PC-3 (cell line): ENCODE data around the gene PITHD1. TPM values are rescaled to one million over a fixed set of nuclear protein-coding genes. Genes with fewer than 3 reads are reported as not detected.
"Not testable (repeated sequence)": the region's sequence is repeated elsewhere in the genome, so short reads cannot be mapped to it uniquely, and the experiment has no call there.

Experiments used
- ATAC-seq: fragments of 200-7000 bp; cut with Tn5 transposase; 2 replicates; pipeline ENCODE4 v1.9.1; 2020; ENCODE audit warnings: mild to moderate bottlenecking, moderate library complexity
- BruUV-seq: library from RNA; stranded (reverse); fragments of 400-500 nt; replicated peaks from 2 replicates; lab custom pipeline; 2021; lab: Mats Ljungman, UMichigan
- CTCF ChIA-PET: fragments of 300-600 bp; sonication (Branson Sonifier 250); formaldehyde crosslinking; loops from one replicate; lab custom pipeline; 2022; ENCODE audit warnings: antibody characterized with exemption; lab: Charles Lee
- POLR2A ChIA-PET: fragments of 300-600 bp; sonication (Branson Sonifier 250); formaldehyde crosslinking; loops from one replicate; lab custom pipeline; 2022; ENCODE audit warnings: antibody characterized with exemption; ENCODE audit not compliant: unreplicated experiment; lab: Charles Lee
- DNase-seq: peaks from one replicate; pipeline ENCODE4 v3.0.0-alpha.2; 2015
- H2AFZ ChIP-seq: fragments of 300-600 bp; sonication (generic); 2 replicates; pipeline ENCODE4 v1.6.0; 2016; ENCODE audit warnings: antibody characterized with exemption, low read length
- H3F3A ChIP-seq: fragments of 300-600 bp; sonication (generic); one replicate; pipeline ENCODE4 v1.6.0; 2017; ENCODE audit warnings: antibody characterized with exemption, low read length, control low read depth, mild to moderate bottlenecking; ENCODE audit not compliant: unreplicated experiment
- H3K27ac ChIP-seq: fragments of 300-600 bp; sonication (generic); 2 replicates; pipeline ENCODE4 v1.5.1; 2016; ENCODE audit warnings: mild to moderate bottlenecking, low read length
- H3K27me3 ChIP-seq: fragments of 300-600 bp; sonication (generic); 2 replicates; pipeline ENCODE4 v1.6.1; 2016; ENCODE audit warnings: low read length, mixed read lengths
- H3K36me3 ChIP-seq: fragments of 300-600 bp; sonication (generic); 2 replicates; pipeline ENCODE4 v1.6.1; 2016; ENCODE audit warnings: low read depth, mixed run types, low read length, mixed read lengths
- H3K4me1 ChIP-seq: fragments of 300-600 bp; sonication (generic); 2 replicates; pipeline ENCODE4 v1.5.1; 2016; ENCODE audit warnings: low read length; ENCODE audit not compliant: insufficient read depth
- H3K4me2 ChIP-seq: fragments of 300-600 bp; sonication (generic); 2 replicates; pipeline ENCODE4 v1.6.0; 2016; ENCODE audit warnings: low read length
- H3K4me3 ChIP-seq: fragments of 300-600 bp; sonication (generic); 2 replicates; pipeline ENCODE4 v1.5.1; 2016; ENCODE audit warnings: mild to moderate bottlenecking, low read length, mixed read lengths
- H3K79me2 ChIP-seq: fragments of 300-600 bp; sonication (generic); 2 replicates; pipeline ENCODE4 v1.6.1; 2017; ENCODE audit warnings: low read length, mixed read lengths
- H3K9ac ChIP-seq: fragments of 300-600 bp; sonication (generic); 2 replicates; pipeline ENCODE4 v1.6.0; 2016; ENCODE audit warnings: mild to moderate bottlenecking, low read length
- H3K9me2 ChIP-seq: fragments of 300-600 bp; sonication (generic); replicated peaks from 2 replicates; pipeline ENCODE4 v1.6.1; 2016; ENCODE audit warnings: mixed run types, low read length, mixed read lengths
- H3K9me3 ChIP-seq: fragments of 300-600 bp; sonication (generic); 2 replicates; pipeline ENCODE4 v1.6.1; 2016; ENCODE audit warnings: low read length, mixed read lengths
- H4K20me1 ChIP-seq: fragments of 300-600 bp; sonication (generic); 2 replicates; pipeline ENCODE4 v1.6.1; 2016; ENCODE audit warnings: low read length, mixed read lengths
- CTCF ChIP-seq: fragments of 300-600 bp; sonication (generic); conservative IDR thresholded peaks from 2 replicates; pipeline ENCODE4 v1.5.1; 2017; ENCODE audit warnings: antibody characterized with exemption, low read depth, mild to moderate bottlenecking, low read length
- EZH2 ChIP-seq: fragments of 300-600 bp; sonication (generic); IDR thresholded peaks from one replicate; pipeline ENCODE4 v1.6.1; 2017; ENCODE audit warnings: antibody characterized with exemption, mild to moderate bottlenecking, low read length; ENCODE audit not compliant: unreplicated experiment
- EZH2phosphoT487 ChIP-seq: fragments of 300-600 bp; sonication (generic); IDR thresholded peaks from 2 replicates; pipeline ENCODE4 v1.6.1; 2018; ENCODE audit warnings: mild to moderate bottlenecking, antibody characterized with exemption, low read length, borderline replicate concordance
- intact Hi-C: fragments of 100-400 bp; cut with micrococcal nuclease; formaldehyde crosslinking; loops from 2 replicates; pipeline ENCODE4 v1.9.0; 2023
- total RNA-seq: library from RNA; depleted of rRNA; stranded (reverse); fragments of >200 nt; gene quantifications from 2 replicates; pipeline ENCODE4 v1.2.3, GENCODE V29; 2014

The PITHD1 gene
- total RNA-seq, 1 experiment from 2014 or later = 107 TPM

GRCh38 chr1:23776217-23776616, 2.0 kb upstream of the PITHD1 start:
- Histone ChIP-seq H3K4me3 (no peak overlapping the region), H3F3A (peaks cover 15% of the 10 kb centered on the region), H3K79me2 (peaks cover 45% of the 10 kb centered on the region), H3K9me2 (no peaks in the 10 kb centered on the region), H2AFZ (no peak overlapping the region), H3K9ac (no peak overlapping the region), H4K20me1 (peaks cover 14% of the 10 kb centered on the region), H3K9me3 (no peaks in the 10 kb centered on the region), H3K27me3 (no peaks in the 10 kb centered on the region), H3K4me1 (peaks cover 31% of the 10 kb centered on the region), H3K4me2 (peak overlapping the region; percentile 94; the same call in 1 of the 2 replicates), H3K27ac (no peak overlapping the region), H3K36me3 (peaks cover 3% of the 10 kb centered on the region; the same call in 1 of the 2 replicates)
- no TSS peak for BruUV-seq
- TF ChIP-seq CTCF (no peak), EZH2 (no peak), EZH2phosphoT487 (no peak)
- POLR2A ChIA-PET = no interaction called here
- ATAC-seq = no peak
- intact Hi-C loops = no loop called here
- CTCF ChIA-PET = no interaction called here
- no peak for DNase-seq

- TF ChIP-seq CTCF = no peak
- no peak for TF ChIP-seq EZH2phosphoT487
- no peak for TF ChIP-seq EZH2
- peaks cover 22% of the 10 kb centered on the region for H3K36me3 ChIP-seq
- ChIA-PET POLR2A (interaction anchor here (0.5 to 0.6 kb wide), 4 partner anchors 10 to 1067 kb away, joined by 3 to 16 read pairs (median 5); no protein-coding TSS in a partner anchor), CTCF (interaction anchor here (0.8 to 1.0 kb wide), 2 partner anchors 30 to 137 kb away, joined by 3 read pairs; no protein-coding TSS in a partner anchor)
- H2AFZ ChIP-seq = no peak overlapping the region
- BruUV-seq = no TSS peak
- H3K27ac ChIP-seq = peak overlapping the region; percentile 84
- peaks cover 20% of the 10 kb centered on the region for H4K20me1 ChIP-seq
- no peaks in the 10 kb centered on the region for H3K9me2 ChIP-seq
- H3K9ac ChIP-seq = peak overlapping the region; percentile 35
- no peaks in the 10 kb centered on the region for H3K27me3 ChIP-seq
- H3F3A ChIP-seq = peaks cover 15% of the 10 kb centered on the region
- peaks cover 27% of the 10 kb centered on the region for H3K4me1 ChIP-seq
- ATAC-seq (peak; percentile 67), DNase-seq (peak; percentile 83)
- peaks cover 68% of the 10 kb centered on the region for H3K79me2 ChIP-seq
- H3K4me3 ChIP-seq = peak overlapping the region; percentile 85
- no peaks in the 10 kb centered on the region for H3K9me3 ChIP-seq
- H3K4me2 ChIP-seq = peak overlapping the region; percentile 100
- intact Hi-C loops = no loop called here
Measured at GRCh38 chr1:23779826-23780371, 1.7 kb downstream of the PITHD1 start.

GRCh38 chr1:23783141-23783540, 4.9 kb downstream of the PITHD1 start:
- ATAC-seq, CTCF ChIA-PET, BruUV-seq, H3K9ac ChIP-seq, H3K27me3 ChIP-seq, intact Hi-C loops, DNase-seq, H3K9me3 ChIP-seq, H3K9me2 ChIP-seq, H3K4me2 ChIP-seq, H3K4me3 ChIP-seq, H2AFZ ChIP-seq, H3K27ac ChIP-seq: not testable (repeated sequence)
- peaks cover 20% of the 10 kb centered on the region for H4K20me1 ChIP-seq
- peaks cover 15% of the 10 kb centered on the region for H3F3A ChIP-seq
- H3K79me2 ChIP-seq = peaks cover 62% of the 10 kb centered on the region
- H3K4me1 ChIP-seq = peaks cover 20% of the 10 kb centered on the region
- POLR2A ChIA-PET = interaction anchor here (0.6 kb wide), 1 partner anchor 40 kb away, joined by 3 read pairs; the partner anchor contains the start of gene ELOA
- peaks cover 47% of the 10 kb centered on the region for H3K36me3 ChIP-seq
